Measurements from ENCODE around the gene SPATA46.

GRCh38 chr1:162351246-162351842, 25.3 kb downstream of the SPATA46 start:
- TF ChIP-seq CTCF (IDR thresholded peaks at IDR 0.05; ENCODE audit: low read depth, low read length, poor library complexity, severe bottlenecking), result no peak
- no peak for TF ChIP-seq EZH2phosphoT487 (IDR thresholded peaks at IDR 0.05; ENCODE audit: borderline replicate concordance, low read length)
